Panc1 (cell line): ENCODE measurements around the gene ADH1A. TPM values are rescaled to one million over a fixed set of nuclear protein-coding genes. Genes with fewer than 3 reads are reported as not detected.

Experiments
- ATAC-seq: fragments of 200-7000 bp; cut with Tn5 transposase; 2 replicates; pipeline ENCODE4 v1.9.1; 2020; ENCODE audit warnings: mild to moderate bottlenecking, moderate library complexity
- BruUV-seq: library from RNA; stranded (reverse); fragments of 400-500 nt; replicated peaks from 2 replicates; lab custom pipeline; 2021; lab: Mats Ljungman, UMichigan
- CTCF ChIA-PET: fragments of 300-600 bp; sonication (Branson Sonifier 250); formaldehyde crosslinking; loops from one replicate; lab custom pipeline; 2022; ENCODE audit warnings: antibody characterized with exemption; lab: Charles Lee
- POLR2A ChIA-PET: fragments of 300-600 bp; sonication (Branson Sonifier 250); formaldehyde crosslinking; loops from one replicate; lab custom pipeline; 2022; ENCODE audit warnings: antibody characterized with exemption; lab: Charles Lee
- DNase-seq: peaks from one replicate; pipeline ENCODE4 v3.0.0-alpha.2; 2010; ENCODE audit warnings: low read depth, low spot score
- H3K27ac ChIP-seq: 2 replicates; pipeline ENCODE4 v1.5.1; 2011; ENCODE audit warnings: mild to moderate bottlenecking, low read length, inconsistent platforms
- H3K27me3 ChIP-seq: fragments of 200-500 bp; sonication (Bioruptor generic); 2 replicates; pipeline ENCODE4 v1.6.0; 2014; ENCODE audit warnings: low read length, inconsistent platforms; ENCODE audit not compliant: control insufficient read depth, insufficient read depth
- H3K36me3 ChIP-seq: fragments of 200-500 bp; sonication (Bioruptor generic); 2 replicates; pipeline ENCODE4 v1.5.1; 2014; ENCODE audit warnings: inconsistent platforms, mild to moderate bottlenecking, low read length, moderate library complexity; ENCODE audit not compliant: control insufficient read depth, insufficient read depth
- H3K4me1 ChIP-seq: 2 replicates; pipeline ENCODE4 v1.5.1; 2011; ENCODE audit warnings: inconsistent platforms, mild to moderate bottlenecking, low read length, moderate library complexity; ENCODE audit not compliant: control insufficient read depth, insufficient read depth
- H3K4me3 ChIP-seq, 2 experiments: 2 replicates each; pipeline ENCODE4 v1.5.1; 2011 to 2012; ENCODE audit warnings: low read depth in 2 of 2, low read length in 2 of 2, mild to moderate bottlenecking in 2 of 2, inconsistent platforms in 1 of 2, moderate library complexity in 1 of 2
- H3K9me3 ChIP-seq: fragments of 200-500 bp; sonication (Bioruptor generic); 2 replicates; pipeline ENCODE4 v1.5.1; 2014; ENCODE audit warnings: low read depth, mild to moderate bottlenecking, inconsistent platforms, low read length, moderate library complexity; ENCODE audit not compliant: control insufficient read depth, insufficient read depth
- POLR2AphosphoS5 ChIP-seq: IDR thresholded peaks from 2 replicates; pipeline ENCODE4 v1.6.1; 2012; ENCODE audit warnings: mild to moderate bottlenecking, low read depth, low read length, moderate library complexity
- REST ChIP-seq, 2 experiments: IDR thresholded peaks; 2 replicates each; pipeline ENCODE4 v1.6.1; 2011 to 2012; ENCODE audit warnings: low read depth in 2 of 2, control low read depth in 1 of 2, low read length in 1 of 2, mild to moderate bottlenecking in 1 of 2, moderate library complexity in 1 of 2; ENCODE audit not compliant: insufficient read depth in 1 of 2
- SIN3A ChIP-seq: IDR thresholded peaks from 2 replicates; pipeline ENCODE4 v1.6.1; 2012; ENCODE audit warnings: low read depth, mild to moderate bottlenecking, low read length, moderate library complexity, borderline replicate concordance; ENCODE audit not compliant: insufficient read depth
- TCF7L2 ChIP-seq: IDR thresholded peaks from 2 replicates; pipeline ENCODE4 v1.6.1; 2011; ENCODE audit warnings: mild to moderate bottlenecking, low read depth, low read length, inconsistent platforms
- in situ Hi-C: cut with HindIII; loops from 2 replicates; pipeline ENCODE4 v1.10.0; 2016; ENCODE audit warnings: low sequenced_read_pairs, low pct_unique_long_range_greater_than_20kb
- intact Hi-C: fragments of 100-400 bp; cut with micrococcal nuclease; formaldehyde crosslinking; loops from one replicate; pipeline ENCODE4 v1.10.0; 2022; ENCODE audit not compliant: unreplicated experiment
- total RNA-seq: library from RNA; stranded (reverse); gene quantifications from one replicate; pipeline ENCODE4 v1.2.1, GENCODE V29; 2021; ENCODE audit not compliant: unreplicated experiment
- TF ChIP-seq, protein P1 (sequence below): fragments of 450-650 bp; IDR thresholded peaks from 2 replicates; pipeline ENCODE4 v1.5.1; 2017; ENCODE audit warnings: mild to moderate bottlenecking

ADH1A gene
- total RNA-seq, 1 experiment from 2014 or later = not detected

DNA sequence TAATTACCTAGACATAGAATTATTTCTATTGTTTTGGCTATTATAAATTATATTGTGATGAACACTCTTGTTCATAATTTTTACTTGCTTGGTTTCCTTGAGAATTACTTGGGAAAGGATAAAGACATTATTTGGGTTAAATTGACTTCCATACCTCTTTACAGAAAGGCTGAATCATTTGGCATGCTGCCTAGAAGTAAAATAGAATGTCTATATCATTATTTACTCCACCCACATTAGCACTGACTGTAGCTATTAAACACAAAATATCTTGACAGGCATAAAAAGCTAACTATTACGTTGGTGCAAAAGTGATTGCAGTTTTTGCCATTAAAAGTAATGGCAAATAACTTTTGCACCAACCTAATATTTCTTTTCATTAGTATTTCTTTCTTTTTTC, 42.1 kb downstream of the ADH1A start:
- no peak for DNase-seq
- intact Hi-C loops = no loop called here
- Histone ChIP-seq H3K9me3 (no peaks in the 10 kb centered on the region), H3K27me3 (no peaks in the 10 kb centered on the region), H3K27ac (no peak overlapping the region), H3K36me3 (no peaks in the 10 kb centered on the region), H3K4me3 (no peak overlapping the region), H3K4me1 (no peaks in the 10 kb centered on the region)
- TF ChIP-seq TCF7L2 (no peak), REST (IDR thresholded peaks at IDR 0.05; ENCODE audit: insufficient read depth in 1 of 2, low read depth in 2 of 2, low read length in 1 of 2) (no peak), SIN3A (no peak), POLR2AphosphoS5 (no peak)
- TF ChIP-seq, protein P1, sequence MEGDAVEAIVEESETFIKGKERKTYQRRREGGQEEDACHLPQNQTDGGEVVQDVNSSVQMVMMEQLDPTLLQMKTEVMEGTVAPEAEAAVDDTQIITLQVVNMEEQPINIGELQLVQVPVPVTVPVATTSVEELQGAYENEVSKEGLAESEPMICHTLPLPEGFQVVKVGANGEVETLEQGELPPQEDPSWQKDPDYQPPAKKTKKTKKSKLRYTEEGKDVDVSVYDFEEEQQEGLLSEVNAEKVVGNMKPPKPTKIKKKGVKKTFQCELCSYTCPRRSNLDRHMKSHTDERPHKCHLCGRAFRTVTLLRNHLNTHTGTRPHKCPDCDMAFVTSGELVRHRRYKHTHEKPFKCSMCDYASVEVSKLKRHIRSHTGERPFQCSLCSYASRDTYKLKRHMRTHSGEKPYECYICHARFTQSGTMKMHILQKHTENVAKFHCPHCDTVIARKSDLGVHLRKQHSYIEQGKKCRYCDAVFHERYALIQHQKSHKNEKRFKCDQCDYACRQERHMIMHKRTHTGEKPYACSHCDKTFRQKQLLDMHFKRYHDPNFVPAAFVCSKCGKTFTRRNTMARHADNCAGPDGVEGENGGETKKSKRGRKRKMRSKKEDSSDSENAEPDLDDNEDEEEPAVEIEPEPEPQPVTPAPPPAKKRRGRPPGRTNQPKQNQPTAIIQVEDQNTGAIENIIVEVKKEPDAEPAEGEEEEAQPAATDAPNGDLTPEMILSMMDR = no peak
- CTCF ChIA-PET = no interaction called here
- POLR2A ChIA-PET = no interaction called here
- in situ Hi-C loops = no loop called here
- no peak for ATAC-seq
- BruUV-seq = no TSS peak

- DNase-seq (no peak), ATAC-seq (no peak)
- POLR2A ChIA-PET = no interaction called here
- in situ Hi-C loops (no loop called here), intact Hi-C loops (no loop called here)
- H3K27me3 ChIP-seq = no peaks in the 10 kb centered on the region
- no peaks in the 10 kb centered on the region for H3K9me3 ChIP-seq
- H3K36me3 ChIP-seq = no peaks in the 10 kb centered on the region
- H3K27ac ChIP-seq = no peak overlapping the region
- no TSS peak for BruUV-seq
- H3K4me3 ChIP-seq = no peak overlapping the region
- TF ChIP-seq POLR2AphosphoS5 (no peak), TCF7L2 (no peak), SIN3A (no peak), REST (IDR thresholded peaks at IDR 0.05; ENCODE audit: insufficient read depth in 1 of 2, low read depth in 2 of 2, low read length in 1 of 2) (no peak)
- TF ChIP-seq, protein P1 = no peak
- CTCF ChIA-PET = no interaction called here
- H3K4me1 ChIP-seq = no peaks in the 10 kb centered on the region
Measured at GRCh38 chr4:99235955-99236354, 54.8 kb downstream of the ADH1A start.
